H1 (cell line): ENCODE data around the gene NR1I2. TPM values are rescaled to one million over a fixed set of nuclear protein-coding genes. Genes with fewer than 3 reads are reported as not detected.

Experiments used
- CTCF ChIA-PET: fragments of 300-600 bp; sonication (Branson Sonifier 250); formaldehyde crosslinking; loops from one replicate; lab custom pipeline; 2021; ENCODE audit not compliant: partially characterized antibody; lab: Charles Lee
- POLR2A ChIA-PET: fragments of 300-600 bp; sonication (Branson Sonifier 250); formaldehyde crosslinking; loops from one replicate; lab custom pipeline; 2021; ENCODE audit warnings: inconsistent platforms; ENCODE audit not compliant: partially characterized antibody; lab: Charles Lee
- DNase-seq, 2 experiments: peaks; one replicate each; pipeline versions ENCODE4 v3.0.0 to v3.0.0-alpha.2; 2010 to 2022; ENCODE audit warnings: low spot score in 2 of 2, low read depth in 1 of 2, mixed read lengths in 1 of 2
- FAIRE-seq: peaks from 2 replicates; lab custom pipeline; 2011; peaks lifted over from hg19 to GRCh38; lab: Jason Lieb, UNC
- H2AFZ ChIP-seq: 2 replicates; pipeline ENCODE4 v1.8.1; 2012; ENCODE audit warnings: low read length, inconsistent platforms
- H2AK5ac ChIP-seq: 2 replicates; pipeline ENCODE4 v1.6.1; 2013; ENCODE audit warnings: low read depth, low read length
- H2BK120ac ChIP-seq: replicated peaks from 2 replicates; pipeline ENCODE3; 2013; ENCODE audit warnings: low read depth, low read length, inconsistent platforms
- H2BK12ac ChIP-seq: 2 replicates; pipeline ENCODE4 v1.6.1; 2013; ENCODE audit warnings: low read depth, low read length
- H2BK15ac ChIP-seq: 2 replicates; pipeline ENCODE4 v1.6.1; 2013; ENCODE audit warnings: low read length
- H2BK20ac ChIP-seq: 2 replicates; pipeline ENCODE4 v1.6.1; 2013; ENCODE audit warnings: low read length
- H2BK5ac ChIP-seq: 2 replicates; pipeline ENCODE4 v1.6.1; 2013; ENCODE audit warnings: low read depth, low read length
- H3K14ac ChIP-seq: 2 replicates; pipeline ENCODE4 v1.6.1; 2013; ENCODE audit warnings: inconsistent platforms; ENCODE audit not compliant: insufficient read length
- H3K18ac ChIP-seq: 2 replicates; pipeline ENCODE4 v1.6.1; 2013; ENCODE audit warnings: low read length; ENCODE audit errors: extremely low read depth
- H3K23ac ChIP-seq: 2 replicates; pipeline ENCODE4 v1.6.1; 2013; ENCODE audit warnings: inconsistent platforms; ENCODE audit not compliant: insufficient read length
- H3K23me2 ChIP-seq: 2 replicates; pipeline ENCODE4 v1.6.1; 2013; ENCODE audit warnings: low read depth, low read length
- H3K27ac ChIP-seq: 2 replicates; pipeline ENCODE4 v1.6.1; 2011; ENCODE audit warnings: low read depth, low read length, inconsistent platforms
- H3K27me3 ChIP-seq, 4 experiments: replicated peaks in 1 of 4; 1 replicate in 1 of 4; 2 replicates in 3 of 4; pipeline versions ENCODE4 v1.6.1 to v1.8.1; 2011 to 2013; ENCODE audit warnings: low read length in 3 of 4, mild to moderate bottlenecking in 3 of 4, inconsistent platforms in 2 of 4, mixed read lengths in 2 of 4, moderate library complexity in 1 of 4; ENCODE audit not compliant: control insufficient read depth in 3 of 4, insufficient read depth in 3 of 4; ENCODE audit errors: extremely low read depth in 1 of 4
- H3K36me3 ChIP-seq, 4 experiments: 2 replicates each; pipeline versions ENCODE4 v1.6.1 to v1.8.1; 2011 to 2013; ENCODE audit warnings: mild to moderate bottlenecking in 4 of 4, low read length in 3 of 4, moderate library complexity in 2 of 4, control low read depth in 1 of 4, inconsistent platforms in 1 of 4; ENCODE audit not compliant: insufficient read depth in 4 of 4, control insufficient read depth in 2 of 4
- H3K4ac ChIP-seq: replicated peaks from 2 replicates; pipeline ENCODE3; 2013; ENCODE audit warnings: low read length, low read depth, mixed read lengths, inconsistent platforms; ENCODE audit not compliant: insufficient read length
- H3K4me1 ChIP-seq, 4 experiments: replicated peaks in 1 of 4; 1 replicate in 1 of 4; 2 replicates in 3 of 4; pipeline versions ENCODE4 v1.6.1 to v1.8.1; 2011 to 2013; ENCODE audit warnings: low read length in 3 of 4, inconsistent platforms in 2 of 4, mixed read lengths in 1 of 4; ENCODE audit not compliant: insufficient read depth in 4 of 4, control insufficient read depth in 3 of 4
- H3K4me2 ChIP-seq, 2 experiments: 2 replicates each; pipeline versions ENCODE4 v1.6.1 to v1.8.1; 2011 to 2013; ENCODE audit warnings: low read depth in 2 of 2, low read length in 2 of 2, control low read depth in 1 of 2, inconsistent platforms in 1 of 2, mild to moderate bottlenecking in 1 of 2; ENCODE audit not compliant: insufficient read depth in 1 of 2
- H3K4me3 ChIP-seq, 4 experiments: fragments of 200-600, 300-600 bp in 1 of 4; sonication (generic), shearing (Covaris generic), sonication (Bioruptor Twin) in 1 of 4; 2 replicates each; pipeline versions ENCODE4 v1.5.1 to v1.8.1; 2011 to 2016; ENCODE audit warnings: low read length in 4 of 4, low read depth in 3 of 4, control low read depth in 2 of 4, inconsistent platforms in 2 of 4, mild to moderate bottlenecking in 2 of 4, mixed read lengths in 1 of 4, moderate library complexity in 1 of 4; ENCODE audit not compliant: insufficient read depth in 2 of 4; ENCODE audit errors: extremely low read depth in 1 of 4
- H3K56ac ChIP-seq: replicated peaks from 2 replicates; pipeline ENCODE3; 2013; ENCODE audit warnings: low read depth, mild to moderate bottlenecking, mixed read lengths, low read length, inconsistent platforms; ENCODE audit not compliant: insufficient read length
- H3K79me1 ChIP-seq: 2 replicates; pipeline ENCODE4 v1.6.1; 2013; ENCODE audit warnings: low read depth, low read length, control low read depth
- H3K79me2 ChIP-seq, 2 experiments: 2 replicates each; pipeline versions ENCODE4 v1.6.1 to v1.8.1; 2012 to 2013; ENCODE audit warnings: low read length in 2 of 2, mild to moderate bottlenecking in 2 of 2, inconsistent platforms in 1 of 2; ENCODE audit not compliant: insufficient read depth in 2 of 2, control insufficient read depth in 1 of 2
- H3K9ac ChIP-seq, 4 experiments: replicated peaks in 1 of 4; 1 replicate in 1 of 4; 2 replicates in 3 of 4; pipeline versions ENCODE4 v1.6.1 to v1.8.1; 2011 to 2013; ENCODE audit warnings: low read depth in 3 of 4, low read length in 3 of 4, control low read depth in 2 of 4, mild to moderate bottlenecking in 2 of 4, moderate library complexity in 2 of 4, inconsistent platforms in 1 of 4; ENCODE audit errors: extremely low read depth in 1 of 4
- H3K9me3 ChIP-seq, 2 experiments: 2 replicates each; pipeline versions ENCODE4 v1.6.1 to v1.8.1; 2012 to 2013; ENCODE audit warnings: mild to moderate bottlenecking in 2 of 2, moderate library complexity in 2 of 2, control low read depth in 1 of 2, inconsistent platforms in 1 of 2, low read depth in 1 of 2, low read length in 1 of 2, mixed read lengths in 1 of 2; ENCODE audit not compliant: insufficient read depth in 2 of 2
- H4K20me1 ChIP-seq, 2 experiments: replicated peaks in 1 of 2; 2 replicates each; pipeline versions ENCODE3 to v1.8.1; 2011 to 2013; ENCODE audit warnings: inconsistent platforms in 2 of 2, low read length in 2 of 2, mild to moderate bottlenecking in 1 of 2; ENCODE audit not compliant: insufficient read depth in 2 of 2, control insufficient read depth in 1 of 2
- H4K5ac ChIP-seq: 2 replicates; pipeline ENCODE4 v1.6.1; 2013; ENCODE audit warnings: low read length, low read depth, mixed read lengths, inconsistent platforms; ENCODE audit not compliant: insufficient read length
- H4K8ac ChIP-seq: 2 replicates; pipeline ENCODE4 v1.8.0; 2013; ENCODE audit warnings: mild to moderate bottlenecking, moderate library complexity, low read length, inconsistent platforms; ENCODE audit not compliant: insufficient read depth; ENCODE audit errors: extremely low read depth
- H4K91ac ChIP-seq: replicated peaks from 2 replicates; pipeline ENCODE3; 2013; ENCODE audit warnings: low read length, mixed read lengths, inconsistent platforms; ENCODE audit not compliant: insufficient read length
- CEBPB ChIP-seq: IDR thresholded peaks from 2 replicates; pipeline ENCODE4 v1.6.1; 2012; ENCODE audit warnings: low read depth, low read length
- CTCF ChIP-seq, 3 experiments: IDR thresholded peaks; 1 replicate in 2 of 3; 2 replicates in 1 of 3; pipeline versions ENCODE4 v1.5.1 to v1.6.1; 2011; ENCODE audit warnings: low read length in 3 of 3, mild to moderate bottlenecking in 3 of 3, inconsistent platforms in 2 of 3, low read depth in 1 of 3, moderate library complexity in 1 of 3; ENCODE audit not compliant: insufficient read depth in 1 of 3; ENCODE audit errors: control extremely low read depth in 1 of 3
- E2F6 ChIP-seq: IDR thresholded peaks from 2 replicates; pipeline ENCODE4 v1.6.1; 2012; ENCODE audit warnings: inconsistent platforms
- FOSL1 ChIP-seq: IDR thresholded peaks from 2 replicates; pipeline ENCODE4 v1.6.1; 2011; ENCODE audit warnings: mild to moderate bottlenecking, low read depth, low read length, moderate library complexity; ENCODE audit not compliant: insufficient read depth
- RAD21 ChIP-seq, 2 experiments: IDR thresholded peaks in 1 of 2; conservative IDR thresholded peaks in 1 of 2; 2 replicates each; pipeline ENCODE4 v1.6.1; 2011; ENCODE audit warnings: low read depth in 2 of 2, low read length in 2 of 2, improper control_type of control experiment in 1 of 2, inconsistent platforms in 1 of 2, mild to moderate bottlenecking in 1 of 2, moderate library complexity in 1 of 2
- SP4 ChIP-seq: IDR thresholded peaks from 2 replicates; pipeline ENCODE4 v1.6.1; 2012; ENCODE audit warnings: low read length, inconsistent platforms
- SRF ChIP-seq: IDR thresholded peaks from 2 replicates; pipeline ENCODE4 v1.6.1; 2011; ENCODE audit warnings: mild to moderate bottlenecking, low read depth, low read length, moderate library complexity
- WGBS, 2 experiments: shearing (Covaris generic) in 1 of 2; methylation state at CpG; one replicate each; pipeline versions ENCODE4 v1.1.6 to v1.1.7; 2013 to 2015; ENCODE audit warnings: low lambda C conversion rate in 2 of 2, mixed read lengths in 2 of 2, inconsistent platforms in 1 of 2, low coverage in 1 of 2, missing lambda C conversion rate in 1 of 2; ENCODE audit not compliant: insufficient replicate concordance in 2 of 2, insufficient coverage in 1 of 2, insufficient read length in 1 of 2; ENCODE audit errors: extremely low coverage in 1 of 2, missing lambda C conversion rate in 1 of 2; 5-methylcytosine and 5-hydroxymethylcytosine counted together
- polyA plus RNA-seq, 7 experiments: library from polyadenylated mRNA; depleted of rRNA in 3 of 7; stranded (reverse) in 5 of 7; unstranded in 2 of 7; fragments of >200 nt in 5 of 7; fragments of 200-250 nt in 2 of 7; gene quantifications; 1 replicate in 5 of 7; 2 replicates in 1 of 7; 4 replicates in 1 of 7; pipeline versions ENCODE4 v1.2.1 to v1.2.3, GENCODE V29; 2011 to 2013; ENCODE audit warnings: missing spikeins in 2 of 7, mixed read lengths in 2 of 7
- total RNA-seq: library from RNA; stranded (reverse); fragmentation: NEBNext Ultra II Directional; extraction: Animal tissue kit (Norgen Biotek cat#: 25700); gene quantifications from 2 replicates; pipeline ENCODE4 v1.2.1, GENCODE V29; 2021

The NR1I2 gene
- total and polyA plus RNA-seq, 2 of the 8 experiments (the other 6 are each of a cell fraction or from before 2014, with no cell fraction given) = 0.28 to 1.8 TPM

- Histone ChIP-seq H2BK120ac (no peak overlapping the region), H3K9ac (no peak overlapping the region), H2BK15ac (no peak overlapping the region), H3K4me3 (no peak overlapping the region), H3K4me2 (no peak overlapping the region), H2AFZ (no peak overlapping the region), H3K79me2 (no peaks in the 10 kb centered on the region), H3K18ac (no peak overlapping the region), H2BK20ac (no peak overlapping the region), H4K5ac (no peak overlapping the region), H3K79me1 (no peaks in the 10 kb centered on the region), H2AK5ac (no peak overlapping the region), H3K56ac (no peak overlapping the region), H3K9me3 (no peaks in the 10 kb centered on the region), H3K4ac (no peak overlapping the region), H3K27ac (no peak overlapping the region), H2BK12ac (no peak overlapping the region), H3K23me2 (no peaks in the 10 kb centered on the region; the same call in 1 of the 2 replicates), H3K23ac (no peak overlapping the region), H3K36me3 (no peaks in the 10 kb centered on the region), H2BK5ac (no peak overlapping the region), H3K14ac (no peak overlapping the region), H4K91ac (no peak overlapping the region), H3K4me1 (peaks cover 0 to 8% (median 3%) of the 10 kb centered on the region in 4 experiments; a peak in 5 of 7 replicates), H4K8ac (no peak overlapping the region), H3K27me3 (peaks cover 0 to 6% (median 1%) of the 10 kb centered on the region in 4 experiments; a peak in 3 of 7 replicates), H4K20me1 (no peaks in the 10 kb centered on the region)
- CTCF ChIA-PET = interaction anchor here (0.6 to 1.7 kb wide), 9 partner anchors 11 to 322 kb away, joined by 3 to 6 read pairs (median 3); no protein-coding TSS in a partner anchor
- no peak for DNase-seq
- no peak for FAIRE-seq
- 86% methylated on average over 4 of the region's 4 CpGs; no CpG with 5 or more reads in 1 of the 2 experiments for WGBS, 2 experiments
- POLR2A ChIA-PET = interaction anchor here (0.9 to 2.4 kb wide), 2 partner anchors 9 to 11 kb away, joined by 3 to 10 read pairs; no protein-coding TSS in a partner anchor
- TF ChIP-seq E2F6 (no peak), CEBPB (no peak), RAD21 (IDR thresholded peaks at IDR 0.05 in 1 of 2, conservative IDR thresholded peaks at IDR 0.05 in 1 of 2; ENCODE audit: low read depth in 2 of 2, low read length in 2 of 2) (peak in 1 of 2 experiments; percentile 25; a peak in 1 of 4 replicates), SRF (no peak), FOSL1 (no peak), SP4 (no peak), CTCF (IDR thresholded peaks at IDR 0.05; ENCODE audit: control extremely low read depth in 1 of 3, insufficient read depth in 1 of 3, low read depth in 1 of 3, low read length in 3 of 3) (peak in 2 of 3 experiments; percentile 8 to 21; a peak in 2 of 4 replicates)
These were observed 26.3 kb downstream of the NR1I2 start for GRCh38 chr3:119808244-119808643.
